ENCODE data around the gene IL13RA2.
A peak's percentile ranks its signal among the peaks of the same experiment; 100 is the strongest.

The IL13RA2 gene

DNA sequence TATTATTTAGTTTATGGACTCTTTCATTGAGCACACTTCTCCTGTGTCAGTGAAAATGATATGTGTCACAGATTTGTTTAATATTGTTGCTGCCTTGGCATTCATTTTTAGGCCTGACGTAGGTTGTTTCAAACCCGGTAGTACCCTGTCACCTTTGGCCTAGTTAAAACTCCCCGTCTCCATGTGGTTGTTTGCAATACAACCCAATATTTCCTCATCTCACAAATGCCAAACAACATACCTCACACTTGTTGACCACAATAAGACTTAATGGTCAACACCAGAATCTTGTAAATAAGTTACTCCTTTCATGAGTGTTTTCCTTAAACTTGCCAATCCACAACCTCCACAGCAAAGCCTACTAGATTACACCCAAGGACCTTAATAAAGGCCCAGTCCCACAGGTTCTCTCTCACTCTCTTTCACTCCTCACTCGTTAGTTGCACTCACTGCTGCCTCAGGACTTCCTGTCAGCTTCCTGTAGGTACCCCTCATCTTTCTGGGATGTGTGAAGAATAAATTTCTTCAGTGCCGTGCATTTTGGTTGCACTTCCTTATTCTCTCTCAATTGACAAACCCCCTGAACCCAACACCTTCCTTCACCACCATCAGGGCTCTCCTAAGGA lies 31.3 kb downstream of the IL13RA2 start:
- DNase-seq = no peak

DNA sequence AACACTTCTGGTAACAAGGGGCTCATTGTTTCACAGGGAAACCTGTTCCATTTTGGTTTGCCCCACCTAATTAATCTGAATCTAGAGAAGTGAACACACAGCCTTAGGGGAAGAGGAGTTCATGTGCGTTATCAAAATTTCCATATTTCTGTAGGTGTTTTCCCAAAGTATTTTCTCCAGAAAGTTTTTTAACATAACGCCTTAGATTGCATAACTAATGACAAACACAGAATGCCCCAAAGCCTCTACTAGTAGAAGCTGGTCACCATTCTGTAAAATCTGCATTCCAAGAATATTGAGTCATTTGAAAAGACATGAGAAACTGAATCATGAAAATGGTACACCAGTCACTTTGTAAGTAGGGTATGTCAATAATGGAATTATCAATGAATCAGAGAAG lies 41.1 kb downstream of the IL13RA2 start:
- no peak for DNase-seq

DNA sequence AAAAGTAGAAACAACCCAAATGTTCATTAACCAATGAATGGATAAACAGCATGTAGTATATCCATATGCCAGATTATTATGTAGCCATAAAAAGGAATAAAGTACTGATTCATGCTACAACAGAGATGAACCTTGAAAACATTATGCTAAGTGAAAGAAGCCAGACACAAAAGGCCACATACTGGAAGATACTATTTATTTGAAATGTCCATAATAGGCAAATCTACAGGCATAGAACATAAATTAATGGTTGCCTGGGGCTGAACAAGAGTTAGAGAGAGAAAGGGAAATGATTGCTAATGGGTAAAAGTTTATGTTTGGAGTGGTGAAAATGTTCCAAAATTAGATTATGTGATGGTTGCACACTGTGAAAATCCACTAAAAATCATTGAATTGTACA lies 44.4 kb downstream of the IL13RA2 start:
- DNase-seq = no peak

DNA sequence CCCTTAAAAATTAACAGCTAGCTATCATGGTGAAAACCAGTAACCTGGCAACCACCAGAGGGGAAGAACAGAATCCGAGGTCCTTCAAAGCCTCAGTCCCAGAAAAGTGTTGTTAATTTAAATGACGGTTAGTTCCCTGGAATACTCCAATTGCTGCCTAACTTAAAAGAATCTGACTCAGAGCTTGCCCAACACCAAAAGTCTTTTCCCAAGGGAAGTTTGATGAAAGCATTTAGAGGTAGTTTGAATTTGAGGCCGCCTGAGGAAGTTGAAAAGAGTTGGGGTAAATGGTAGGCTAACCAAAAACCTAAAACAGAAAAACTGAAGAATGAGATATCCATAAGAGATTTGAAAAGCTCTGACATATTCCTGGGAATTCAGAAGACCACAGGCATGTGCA lies 46.6 kb downstream of the IL13RA2 start:
- no peak for DNase-seq

DNA sequence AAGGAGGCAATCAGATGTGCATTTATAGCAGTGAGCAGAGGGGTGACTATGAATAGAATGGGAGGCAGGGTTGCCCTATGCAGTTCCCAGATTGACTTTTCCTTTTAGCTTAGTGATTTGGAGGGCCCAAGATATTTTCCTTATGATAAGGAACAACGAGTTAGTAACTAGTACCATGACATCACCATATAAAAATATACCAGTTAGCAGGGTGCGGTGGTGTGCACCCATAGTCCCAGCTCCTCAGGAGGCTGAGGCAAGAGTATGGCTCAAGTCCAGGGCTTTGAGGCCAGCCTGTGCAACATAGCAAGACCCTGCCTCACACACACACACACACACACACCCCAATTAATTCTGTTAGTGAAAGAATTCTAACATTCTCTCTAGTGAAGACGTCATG lies 53.0 kb downstream of the IL13RA2 start:
- no peak for DNase-seq

DNA sequence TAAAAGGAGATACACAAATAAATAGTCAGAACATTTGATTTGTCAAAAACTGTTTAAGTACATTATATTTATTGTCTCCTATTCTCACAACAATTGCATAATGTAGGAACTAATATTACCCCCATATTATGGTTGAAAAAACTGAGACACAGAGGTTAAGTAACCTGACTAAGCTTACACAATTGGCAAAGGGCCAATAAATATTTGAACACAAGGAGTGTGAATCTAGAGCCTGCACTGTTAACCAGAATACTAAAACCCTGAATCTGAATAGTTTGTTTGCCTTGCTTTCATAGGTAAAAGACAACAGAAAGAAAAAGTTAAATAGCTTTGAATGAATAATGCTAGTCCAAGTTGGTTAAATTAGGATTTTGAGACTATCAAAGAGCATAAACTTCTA lies 55.2 kb downstream of the IL13RA2 start:
- no peak for DNase-seq

DNA sequence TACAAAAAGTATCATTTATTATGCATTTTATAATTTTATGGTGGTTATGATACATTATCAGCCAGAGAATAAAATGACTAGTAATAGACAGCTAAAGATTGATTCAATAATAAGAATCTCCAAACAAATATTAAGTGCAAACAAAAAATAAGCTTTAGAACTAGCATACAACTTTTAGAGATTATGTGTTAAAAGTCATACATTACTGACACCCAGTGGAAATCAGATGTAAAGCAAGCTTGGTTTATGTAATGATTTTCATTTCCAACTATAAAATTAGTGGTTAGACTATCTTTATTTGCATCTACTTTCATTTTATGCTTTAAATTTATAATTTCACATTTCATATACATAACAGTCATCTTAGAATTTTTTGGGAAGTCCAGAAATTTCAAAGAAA lies 57.7 kb downstream of the IL13RA2 start:
- peak; percentile 14 for DNase-seq
